Measurements from ENCODE around the gene GRIN2A. TPM values are rescaled to one million over a fixed set of nuclear protein-coding genes. Genes with fewer than 3 reads are reported as not detected.

The GRIN2A gene
- total and polyA plus RNA-seq, 5 experiments from 2014 or later, result not detected

DNA sequence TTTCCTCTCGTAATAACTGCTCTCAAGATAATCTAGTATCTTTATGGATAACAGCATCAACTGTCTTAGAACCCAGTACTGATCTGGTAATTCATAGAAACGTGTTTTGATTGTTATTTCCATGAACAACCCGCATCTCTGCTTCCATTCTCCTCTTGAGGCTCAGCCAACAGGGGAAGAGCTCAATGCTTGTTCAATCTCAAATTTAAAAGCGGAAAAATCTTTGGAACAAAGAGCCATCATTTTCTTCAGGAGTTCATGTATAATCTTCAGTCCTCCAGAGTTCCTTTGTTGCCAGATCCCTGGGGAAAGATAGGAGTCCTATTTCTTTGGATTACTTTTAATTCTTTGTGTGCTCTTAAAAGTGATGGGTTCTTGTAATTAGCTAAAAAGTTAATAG lies 319.9 kb downstream of the GRIN2A start:
- no peak for ATAC-seq
- Mint-ChIP-seq H3K27ac (no peak overlapping the region), H3K9me3 (peaks cover 0 to 4% (median 0%) of the 10 kb centered on the region in 9 donors), H3K36me3 (no peaks in the 10 kb centered on the region), H3K27me3 (peaks cover 0 to 4% (median 0%) of the 10 kb centered on the region in 5 donors), H3K4me1 (no peaks in the 10 kb centered on the region), H3K4me3 (no peak overlapping the region)
- POLR2A ChIA-PET, result no interaction called here
- no peak for DNase-seq

GRCh38 chr16:9860876-9861275 lies 321.4 kb downstream of the GRIN2A start:
- peaks cover 0 to 4% (median 0%) of the 10 kb centered on the region in 9 donors for H3K9me3 Mint-ChIP-seq
- DNase-seq (no peak), ATAC-seq (no peak)
- H3K4me1 Mint-ChIP-seq, result no peaks in the 10 kb centered on the region
- H3K27me3 Mint-ChIP-seq, result peaks cover 0 to 4% (median 0%) of the 10 kb centered on the region in 5 donors
- POLR2A ChIA-PET, result no interaction called here
- H3K4me3 Mint-ChIP-seq, result no peak overlapping the region
- H3K27ac Mint-ChIP-seq, result no peak overlapping the region
- H3K36me3 Mint-ChIP-seq, result no peaks in the 10 kb centered on the region

GRCh38 chr16:9859701-9860327 lies 322.4 kb downstream of the GRIN2A start:
- H3K4me3 Mint-ChIP-seq, result no peak overlapping the region
- H3K9me3 Mint-ChIP-seq, result peaks cover 0 to 4% (median 0%) of the 10 kb centered on the region in 9 donors
- no peaks in the 10 kb centered on the region for H3K4me1 Mint-ChIP-seq
- ATAC-seq, result no peak
- H3K27me3 Mint-ChIP-seq, result peaks cover 0 to 4% (median 0%) of the 10 kb centered on the region in 5 donors
- POLR2A ChIA-PET, result interaction anchor here (0.7 kb wide), 1 partner anchor 222 kb away, joined by 3 read pairs; no protein-coding TSS in a partner anchor
- no peak overlapping the region for H3K27ac Mint-ChIP-seq
- no peaks in the 10 kb centered on the region for H3K36me3 Mint-ChIP-seq
- no peak for DNase-seq

DNA sequence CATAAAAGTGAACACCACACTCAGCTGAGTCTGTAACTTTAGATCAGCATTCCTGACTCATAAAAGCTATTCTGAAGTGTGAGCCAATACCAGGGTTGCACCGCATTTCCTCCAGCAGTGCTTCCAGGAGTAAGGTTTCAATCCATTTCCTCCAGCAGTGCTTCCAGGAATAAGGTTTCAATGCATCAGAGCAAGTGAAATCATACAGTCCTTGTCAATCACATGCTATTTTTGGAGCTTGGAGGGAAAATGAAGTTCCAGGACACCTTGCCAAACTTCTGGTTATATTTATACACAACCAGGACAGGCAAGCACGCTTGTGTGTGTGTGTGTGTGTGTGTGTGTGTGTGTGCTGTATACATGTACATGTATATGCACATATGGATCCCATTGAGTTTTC lies 327.6 kb downstream of the GRIN2A start:
- H3K36me3 Mint-ChIP-seq, result no peaks in the 10 kb centered on the region
- ATAC-seq (no peak), DNase-seq (no peak)
- no peak overlapping the region for H3K27ac Mint-ChIP-seq
- POLR2A ChIA-PET, result no interaction called here
- H3K9me3 Mint-ChIP-seq, result peaks cover 0 to 2% (median 0%) of the 10 kb centered on the region in 9 donors
- no peak overlapping the region for H3K4me3 Mint-ChIP-seq
- H3K4me1 Mint-ChIP-seq, result no peaks in the 10 kb centered on the region
- H3K27me3 Mint-ChIP-seq, result peaks cover 0 to 18% (median 2%) of the 10 kb centered on the region in 5 donors

GRCh38 chr16:9852003-9852402 lies 330.2 kb downstream of the GRIN2A start:
- POLR2A ChIA-PET, result no interaction called here
- peaks cover 0 to 2% (median 0%) of the 10 kb centered on the region in 9 donors for H3K9me3 Mint-ChIP-seq

GRCh38 chr16:9850817-9851216 lies 331.4 kb downstream of the GRIN2A start:
- POLR2A ChIA-PET, result no interaction called here
- H3K4me1 Mint-ChIP-seq, result no peaks in the 10 kb centered on the region
- ATAC-seq, result no peak
- no peak for DNase-seq
- no peaks in the 10 kb centered on the region for H3K9me3 Mint-ChIP-seq
- H3K27me3 Mint-ChIP-seq, result peaks cover 0 to 17% (median 4%) of the 10 kb centered on the region in 5 donors
- no peaks in the 10 kb centered on the region for H3K36me3 Mint-ChIP-seq
- no peak overlapping the region for H3K27ac Mint-ChIP-seq
- H3K4me3 Mint-ChIP-seq, result no peak overlapping the region

More at GRCh38 chr16:9852003-9852402, 330.2 kb downstream of the GRIN2A start:
- ATAC-seq, result no peak
- Mint-ChIP-seq H3K27me3 (peaks cover 0 to 17% (median 4%) of the 10 kb centered on the region in 5 donors), H3K27ac (no peak overlapping the region), H3K4me1 (no peaks in the 10 kb centered on the region), H3K36me3 (no peaks in the 10 kb centered on the region), H3K4me3 (no peak overlapping the region)
- no peak for DNase-seq

GRCh38 chr16:9849697-9850245 lies 332.5 kb downstream of the GRIN2A start:
- ATAC-seq (no peak), DNase-seq (no peak)
- Mint-ChIP-seq H3K36me3 (no peaks in the 10 kb centered on the region), H3K27ac (no peak overlapping the region), H3K4me3 (no peak overlapping the region), H3K9me3 (no peaks in the 10 kb centered on the region), H3K4me1 (no peaks in the 10 kb centered on the region), H3K27me3 (peaks cover 0 to 17% (median 4%) of the 10 kb centered on the region in 5 donors)
- POLR2A ChIA-PET, result no interaction called here

- Mint-ChIP-seq H3K27me3 (peaks cover 0 to 17% (median 4%) of the 10 kb centered on the region in 5 donors), H3K27ac (no peak overlapping the region), H3K9me3 (peaks cover 0 to 3% (median 0%) of the 10 kb centered on the region in 9 donors), H3K4me1 (no peaks in the 10 kb centered on the region), H3K4me3 (no peak overlapping the region), H3K36me3 (no peaks in the 10 kb centered on the region)
- ATAC-seq (no peak), DNase-seq (no peak)
- POLR2A ChIA-PET, result no interaction called here
Measured at GRCh38 chr16:9847146-9847545, 335.1 kb downstream of the GRIN2A start.

- no peak for ATAC-seq
- DNase-seq, result no peak
- Mint-ChIP-seq H3K9me3 (peaks cover 0 to 3% (median 0%) of the 10 kb centered on the region in 9 donors), H3K4me1 (no peaks in the 10 kb centered on the region), H3K4me3 (no peak overlapping the region), H3K36me3 (no peaks in the 10 kb centered on the region), H3K27ac (no peak overlapping the region), H3K27me3 (peaks cover 0 to 17% (median 4%) of the 10 kb centered on the region in 5 donors)
- POLR2A ChIA-PET, result no interaction called here
Measured at GRCh38 chr16:9846362-9847099, 335.7 kb downstream of the GRIN2A start.

GRCh38 chr16:9845661-9846361 lies 336.4 kb downstream of the GRIN2A start:
- Mint-ChIP-seq H3K4me3 (no peak overlapping the region), H3K36me3 (no peaks in the 10 kb centered on the region), H3K9me3 (peaks cover 0 to 3% (median 0%) of the 10 kb centered on the region in 9 donors), H3K27ac (no peak overlapping the region), H3K27me3 (peaks cover 0 to 13% (median 4%) of the 10 kb centered on the region in 5 donors), H3K4me1 (no peaks in the 10 kb centered on the region)
- no peak for DNase-seq
- POLR2A ChIA-PET, result no interaction called here
- ATAC-seq, result no peak

DNA sequence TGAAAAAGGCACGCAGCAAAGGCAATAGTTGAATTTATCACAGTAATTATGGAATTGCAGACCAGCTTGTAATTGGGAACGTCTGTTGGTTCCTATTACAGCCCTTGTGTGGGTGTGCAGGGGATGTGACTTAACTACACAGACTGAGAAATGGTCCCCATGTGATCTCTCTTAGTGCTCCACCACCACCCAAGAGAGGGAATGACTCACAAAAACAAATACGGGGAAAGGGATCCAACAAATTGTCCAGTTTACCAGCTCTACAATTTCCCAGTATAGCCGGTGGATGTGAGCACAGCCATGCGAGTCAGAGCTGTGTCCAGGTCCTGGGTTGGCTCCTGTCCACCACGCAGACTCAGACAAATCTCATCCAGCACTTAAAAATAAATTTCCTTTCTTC lies 337.9 kb downstream of the GRIN2A start:
- Mint-ChIP-seq H3K27ac (no peak overlapping the region), H3K4me3 (no peak overlapping the region), H3K4me1 (no peaks in the 10 kb centered on the region), H3K27me3 (peaks cover 0 to 4% (median 0%) of the 10 kb centered on the region in 5 donors), H3K9me3 (peaks cover 0 to 7% (median 0%) of the 10 kb centered on the region in 9 donors), H3K36me3 (no peaks in the 10 kb centered on the region)
- DNase-seq, result no peak
- POLR2A ChIA-PET, result no interaction called here
- no peak for ATAC-seq

GRCh38 chr16:9843424-9844018 lies 338.7 kb downstream of the GRIN2A start:
- POLR2A ChIA-PET, result no interaction called here
- Mint-ChIP-seq H3K4me1 (no peaks in the 10 kb centered on the region), H3K27me3 (peaks cover 0 to 4% (median 0%) of the 10 kb centered on the region in 5 donors), H3K36me3 (no peaks in the 10 kb centered on the region), H3K9me3 (peaks cover 0 to 7% (median 0%) of the 10 kb centered on the region in 9 donors), H3K4me3 (no peak overlapping the region), H3K27ac (no peak overlapping the region)
- DNase-seq (no peak), ATAC-seq (no peak)

Measured in naive thymus-derived CD8-positive, alpha-beta T cell (primary cell).